Loucy (cell line): ENCODE data around the gene TBCD.

ENCODE experiments used
- CTCF ChIP-seq: fragments of 200-600 bp; sonication (generic); conservative IDR thresholded peaks from 2 replicates; pipeline ENCODE4 v1.5.1; 2014; ENCODE audit warnings: mild to moderate bottlenecking, antibody characterized with exemption, low read length
- EZH2phosphoT487 ChIP-seq: fragments of 200-600 bp; IDR thresholded peaks from 2 replicates; pipeline ENCODE4 v1.6.1; 2018; ENCODE audit warnings: antibody characterized with exemption, mild to moderate bottlenecking, moderate library complexity, borderline replicate concordance

DNA sequence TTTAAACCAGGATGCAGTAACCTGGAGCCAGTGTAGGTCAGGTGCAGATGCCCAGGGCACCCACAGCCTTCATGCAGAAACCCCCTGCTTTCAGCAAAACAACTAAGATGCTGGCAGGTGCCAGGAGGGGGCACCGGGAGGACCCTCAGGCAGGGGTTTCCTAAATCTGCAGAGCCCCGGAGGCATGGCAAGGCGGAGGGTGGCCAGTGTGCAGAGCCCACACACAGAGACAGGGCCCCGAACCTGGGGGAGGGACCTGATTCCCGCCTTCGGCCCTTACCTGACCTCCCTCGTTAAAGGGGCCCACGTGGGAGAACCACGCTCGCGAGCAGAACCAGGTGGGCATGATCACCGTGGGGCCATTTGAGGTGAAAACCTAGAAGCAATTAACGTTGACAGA lies 213.5 kb downstream of the TBCD start:
- no peak for TF ChIP-seq CTCF
- no peak for TF ChIP-seq EZH2phosphoT487
